NCI-H146 treated with DMSO at 0.1 percent for 48 hours (cell line): Measurements from ENCODE around the gene AGXT2.
"Not testable (repeated sequence)": the region's sequence is repeated elsewhere in the genome, so short reads cannot be mapped to it uniquely, and the experiment has no call there.

ENCODE experiments used
- DNase-seq: peaks from one replicate; lab custom pipeline; 2025; ENCODE audit not compliant: unreplicated experiment; lab: John Stamatoyannopoulos, UW

The AGXT2 gene

GRCh38 chr5:35056686-35057085 lies 8.9 kb upstream of the AGXT2 start:
- no peak for DNase-seq

GRCh38 chr5:35052838-35053237 lies 5.1 kb upstream of the AGXT2 start:
- DNase-seq: no peak

- DNase-seq: no peak
These were observed 2.9 kb upstream of the AGXT2 start for GRCh38 chr5:35050541-35051126.

DNA sequence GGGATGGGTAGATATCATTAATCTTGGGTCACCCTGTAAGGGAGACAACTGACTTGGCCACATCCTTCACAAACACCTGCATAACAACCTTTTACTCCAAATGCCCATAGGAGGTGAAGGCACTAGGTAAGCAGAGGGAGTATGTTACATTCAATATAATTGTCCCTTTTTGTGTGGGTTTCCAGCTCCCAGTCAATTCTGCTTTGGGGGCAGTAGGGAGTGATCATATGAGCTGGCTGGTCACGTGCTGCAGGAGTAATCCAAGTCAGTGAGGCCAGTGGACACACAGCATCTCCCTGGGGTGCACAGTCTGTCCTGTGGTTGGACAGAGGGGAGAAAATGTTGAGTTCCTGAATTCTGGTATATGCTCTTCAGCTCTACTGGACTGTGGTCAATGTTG lies 1.2 kb upstream of the AGXT2 start:
- no peak for DNase-seq

- DNase-seq: no peak
These were observed 975 bp downstream of the AGXT2 start for GRCh38 chr5:35046774-35047173.

- no peak for DNase-seq
These were observed 2.5 kb downstream of the AGXT2 start for GRCh38 chr5:35045280-35045679.

DNA sequence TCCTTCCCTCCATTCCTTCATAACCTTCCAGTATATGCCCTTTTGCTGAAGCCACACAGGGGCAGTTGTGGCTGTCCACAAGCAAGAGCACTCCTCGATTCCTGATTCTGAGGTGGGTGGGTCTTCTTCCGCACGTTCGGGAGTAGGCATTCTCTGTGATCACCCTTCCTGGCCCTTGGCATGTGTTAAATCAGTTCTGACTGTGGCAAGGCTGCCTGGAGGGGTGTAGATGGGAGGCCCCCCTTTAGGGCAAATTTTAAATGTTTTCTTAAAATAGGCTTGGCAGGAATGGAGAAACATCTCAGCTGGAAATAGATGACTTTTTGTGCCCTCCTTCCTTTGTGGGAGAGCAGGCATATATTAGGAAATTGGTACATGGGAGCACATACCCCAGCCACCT lies 3.1 kb downstream of the AGXT2 start:
- no peak for DNase-seq

DNA sequence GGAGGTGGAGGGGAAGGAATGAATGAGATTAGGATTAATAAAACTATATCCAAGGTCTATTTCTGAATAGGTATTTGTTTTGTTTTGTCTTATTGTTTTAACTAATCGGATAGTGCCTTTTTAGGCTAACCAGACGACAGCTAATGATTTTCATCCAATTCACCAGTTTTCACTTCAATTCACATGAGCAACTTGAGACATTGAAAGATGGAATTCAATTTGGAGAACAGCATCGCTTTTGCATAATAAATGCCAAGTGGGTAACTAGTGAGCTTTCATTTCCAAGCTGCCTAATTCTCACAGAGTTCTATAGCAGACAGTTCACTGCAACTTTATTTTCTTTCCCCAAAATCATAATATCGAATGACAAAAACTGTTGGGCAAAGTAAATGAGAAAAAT lies 5.0 kb downstream of the AGXT2 start:
- no peak for DNase-seq

- DNase-seq: no peak
These were observed 6.5 kb downstream of the AGXT2 start for GRCh38 chr5:35041261-35041660.

- no peak for DNase-seq
These were observed 8.9 kb downstream of the AGXT2 start for GRCh38 chr5:35038891-35039290.

GRCh38 chr5:35036536-35036935 lies 11.2 kb downstream of the AGXT2 start:
- DNase-seq: no peak

- DNase-seq: not testable (repeated sequence)
These were observed 11.8 kb downstream of the AGXT2 start for GRCh38 chr5:35035929-35036328.

GRCh38 chr5:35035271-35035670 lies 12.5 kb downstream of the AGXT2 start:
- no peak for DNase-seq

GRCh38 chr5:35032356-35032755 lies 15.4 kb downstream of the AGXT2 start:
- DNase-seq: no peak

- DNase-seq: no peak
These were observed 16.5 kb downstream of the AGXT2 start for GRCh38 chr5:35031276-35031675.

- DNase-seq: no peak
These were observed 17.2 kb downstream of the AGXT2 start for GRCh38 chr5:35030426-35031100.

- no peak for DNase-seq
These were observed 18.4 kb downstream of the AGXT2 start for GRCh38 chr5:35029333-35029732.

GRCh38 chr5:35026941-35027340 lies 20.8 kb downstream of the AGXT2 start:
- no peak for DNase-seq

GRCh38 chr5:35026280-35026840 lies 21.4 kb downstream of the AGXT2 start:
- no peak for DNase-seq

DNA sequence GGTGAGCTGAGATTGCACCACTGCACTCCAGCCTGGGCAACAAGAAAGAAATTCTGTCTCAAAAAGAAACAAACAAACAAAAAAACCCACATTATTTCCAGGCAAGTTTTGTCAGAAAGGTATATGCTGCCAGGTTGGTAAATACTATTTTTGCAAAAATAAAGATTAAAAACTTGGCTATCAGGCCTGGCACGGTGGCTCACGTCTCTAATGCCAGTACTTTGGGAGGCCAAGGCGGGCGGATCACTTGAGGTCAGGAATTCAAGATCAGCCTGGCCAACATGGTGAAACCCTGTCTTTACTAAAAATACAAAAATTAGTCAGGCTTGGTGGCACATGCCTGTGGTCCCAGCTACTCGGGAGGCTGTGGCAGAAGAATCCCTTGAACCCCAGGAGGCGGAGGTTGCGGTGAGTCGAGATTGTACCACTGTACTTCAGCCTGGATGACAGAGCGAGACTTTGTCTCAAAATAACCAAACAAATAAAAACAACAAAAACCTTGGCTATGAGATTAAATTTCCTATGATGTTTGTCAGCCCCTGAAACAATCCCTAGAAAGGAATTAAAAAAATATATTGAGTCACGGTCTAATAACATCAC lies 22.7 kb downstream of the AGXT2 start:
- DNase-seq: no peak

- no peak for DNase-seq
These were observed 24.2 kb downstream of the AGXT2 start for GRCh38 chr5:35023391-35024178.
